ENCODE measurements around the gene MACROD1. TPM values are rescaled to one million over a fixed set of nuclear protein-coding genes. Genes with fewer than 3 reads are reported as not detected.

MACROD1 gene
- total and polyA plus RNA-seq, 2 of the 13 experiments (the other 11 are each of a cell fraction or from before 2014, with no cell fraction given) = 23.1 to 34.5 TPM

DNA sequence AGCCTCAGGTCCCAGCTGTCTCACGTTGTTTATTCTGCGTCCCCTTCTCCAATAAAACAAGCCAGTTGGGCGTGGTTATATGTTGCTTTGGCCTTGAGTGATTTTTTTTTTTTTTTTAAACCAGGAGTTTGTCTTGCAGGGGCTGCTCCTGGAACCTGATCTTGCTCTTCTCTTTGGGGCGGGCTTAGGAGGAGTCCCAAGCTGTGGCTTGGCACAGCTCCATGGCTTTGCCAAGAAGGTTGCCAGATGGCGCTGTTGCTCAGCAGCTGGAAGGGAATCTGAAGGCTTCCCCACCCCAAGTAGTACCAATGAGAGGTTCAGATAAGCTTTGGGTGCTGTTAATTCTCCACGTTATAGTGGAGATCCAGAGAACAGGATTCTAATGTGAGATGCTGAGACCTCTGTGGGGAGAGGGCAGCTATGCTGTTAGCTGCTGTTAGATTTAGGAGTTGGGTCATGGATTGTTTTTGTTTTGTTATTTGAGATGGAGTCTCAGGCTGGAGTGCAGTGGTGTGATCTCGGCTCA lies 38.6 kb upstream of the MACROD1 start (continued):
- no peak for TF ChIP-seq ZZZ3 (CRISPR knock-in tag; IDR thresholded peaks at IDR 0.05; ENCODE audit: borderline replicate concordance)
- TF ChIP-seq, protein P1, sequence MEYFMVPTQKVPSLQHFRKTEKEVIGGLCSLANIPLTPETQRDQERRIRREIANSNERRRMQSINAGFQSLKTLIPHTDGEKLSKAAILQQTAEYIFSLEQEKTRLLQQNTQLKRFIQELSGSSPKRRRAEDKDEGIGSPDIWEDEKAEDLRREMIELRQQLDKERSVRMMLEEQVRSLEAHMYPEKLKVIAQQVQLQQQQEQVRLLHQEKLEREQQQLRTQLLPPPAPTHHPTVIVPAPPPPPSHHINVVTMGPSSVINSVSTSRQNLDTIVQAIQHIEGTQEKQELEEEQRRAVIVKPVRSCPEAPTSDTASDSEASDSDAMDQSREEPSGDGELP (IDR thresholded peaks at IDR 0.05; ENCODE audit: borderline replicate concordance, low read depth) = peak; percentile 34; the same call in 1 of the 2 replicates
- no peak for TF ChIP-seq SOX6 (IDR thresholded peaks at IDR 0.05)
- TF ChIP-seq SOX6 (CRISPR knock-in tag; IDR thresholded peaks at IDR 0.05) = no peak
- TF ChIP-seq ATF1 (CRISPR knock-in tag; IDR thresholded peaks at IDR 0.05) = 0 out of 2 replicates have a peak, but pooled peaks have one; percentile 14
- no peak for TF ChIP-seq ZNF816 (CRISPR knock-in tag; IDR thresholded peaks at IDR 0.05; ENCODE audit: borderline replicate concordance)
- TF ChIP-seq, protein P2, sequence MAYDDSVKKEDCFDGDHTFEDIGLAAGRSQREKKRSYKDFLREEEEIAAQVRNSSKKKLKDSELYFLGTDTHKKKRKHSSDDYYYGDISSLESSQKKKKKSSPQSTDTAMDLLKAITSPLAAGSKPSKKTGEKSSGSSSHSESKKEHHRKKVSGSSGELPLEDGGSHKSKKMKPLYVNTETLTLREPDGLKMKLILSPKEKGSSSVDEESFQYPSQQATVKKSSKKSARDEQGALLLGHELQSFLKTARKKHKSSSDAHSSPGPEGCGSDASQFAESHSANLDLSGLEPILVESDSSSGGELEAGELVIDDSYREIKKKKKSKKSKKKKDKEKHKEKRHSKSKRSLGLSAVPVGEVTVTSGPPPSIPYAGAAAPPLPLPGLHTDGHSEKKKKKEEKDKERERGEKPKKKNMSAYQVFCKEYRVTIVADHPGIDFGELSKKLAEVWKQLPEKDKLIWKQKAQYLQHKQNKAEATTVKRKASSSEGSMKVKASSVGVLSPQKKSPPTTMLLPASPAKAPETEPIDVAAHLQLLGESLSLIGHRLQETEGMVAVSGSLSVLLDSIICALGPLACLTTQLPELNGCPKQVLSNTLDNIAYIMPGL (CRISPR knock-in tag; IDR thresholded peaks at IDR 0.05; ENCODE audit: borderline replicate concordance in 1 of 2, low read depth in 1 of 2) = peak in 1 of 2 experiments; percentile 66; a peak in 1 of 4 replicates
- TF ChIP-seq RFX1 (IDR thresholded peaks at IDR 0.05) = no peak
- peak; percentile 46; the same call in 1 of the 2 replicates for TF ChIP-seq THAP11 (CRISPR knock-in tag; IDR thresholded peaks at IDR 0.05)
- no peak for TF ChIP-seq PHF8 (CRISPR knock-in tag; IDR thresholded peaks at IDR 0.05)
- 0 out of 2 replicates have a peak, but pooled peaks have one; percentile 24 for TF ChIP-seq ZNF788 (CRISPR knock-in tag; IDR thresholded peaks at IDR 0.05; ENCODE audit: borderline replicate concordance)
- TF ChIP-seq TEAD3 (CRISPR knock-in tag; optimal IDR thresholded peaks at IDR 0.05; ENCODE audit: borderline replicate concordance) = peak; percentile 21
- 0 out of 2 replicates have a peak, but pooled peaks have one; percentile 30 for TF ChIP-seq ZNF263 (CRISPR knock-in tag; IDR thresholded peaks at IDR 0.05)
- peak; percentile 68 for TF ChIP-seq RAD21 (CRISPR knock-in tag; IDR thresholded peaks at IDR 0.05)
- TF ChIP-seq ZNF331 (CRISPR knock-in tag; IDR thresholded peaks at IDR 0.05) = 0 out of 2 replicates have a peak, but pooled peaks have one; percentile 9
- TF ChIP-seq FOSL2 (CRISPR knock-in tag; IDR thresholded peaks at IDR 0.05) = no peak
- TF ChIP-seq, protein P3, sequence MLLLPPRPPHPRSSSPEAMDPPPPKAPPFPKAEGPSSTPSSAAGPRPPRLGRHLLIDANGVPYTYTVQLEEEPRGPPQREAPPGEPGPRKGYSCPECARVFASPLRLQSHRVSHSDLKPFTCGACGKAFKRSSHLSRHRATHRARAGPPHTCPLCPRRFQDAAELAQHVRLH (CRISPR knock-in tag; IDR thresholded peaks at IDR 0.05; ENCODE audit: borderline replicate concordance, low read depth) = 0 out of 2 replicates have a peak, but pooled peaks have one; percentile 60
- no peak for TF ChIP-seq ZNF564 (CRISPR knock-in tag; IDR thresholded peaks at IDR 0.05)
- TF ChIP-seq SNAI1 (CRISPR knock-in tag; IDR thresholded peaks at IDR 0.05; ENCODE audit: borderline replicate concordance) = no peak
- TF ChIP-seq MYC (CRISPR knock-in tag; IDR thresholded peaks at IDR 0.05; ENCODE audit: borderline replicate concordance) = no peak
- 0 out of 2 replicates have a peak, but pooled peaks have one; percentile 20 for TF ChIP-seq RXRB (CRISPR knock-in tag; IDR thresholded peaks at IDR 0.05; ENCODE audit: borderline replicate concordance)
- TF ChIP-seq STAG1 (CRISPR knock-in tag; IDR thresholded peaks at IDR 0.05) = peak; percentile 81

Measured in HepG2 (cell line).